Lower leg skin (tissue), 4 donors: ENCODE data around the gene CLIP4. TPM values are rescaled to one million over a fixed set of nuclear protein-coding genes. Genes with fewer than 3 reads are reported as not detected.

Experiments used
- DNase-seq, 2 donors: peaks; one replicate each; pipeline ENCODE4 v3.0.0-alpha.2; 2019; ENCODE audit warnings: low spot score in 2 of 2
- H3K4me3 ChIP-seq: fragments of 200-600 bp; sonication (generic); 2 replicates; pipeline ENCODE4 v1.5.1; 2017; ENCODE audit warnings: mild to moderate bottlenecking, low read depth; ENCODE audit not compliant: poor library complexity, severe bottlenecking
- CTCF ChIP-seq, 3 donors: fragments of 450-650 bp; IDR thresholded peaks; one replicate each; pipeline ENCODE4 v1.5.1; 2016; ENCODE audit warnings: antibody characterized with exemption in 3 of 3, mild to moderate bottlenecking in 3 of 3, moderate library complexity in 2 of 3
- POLR2A ChIP-seq, 2 donors: fragments of 450-650 bp; IDR thresholded peaks; one replicate each; pipeline ENCODE4 v1.6.1; 2016 to 2017; ENCODE audit warnings: antibody characterized with exemption in 2 of 2, mild to moderate bottlenecking in 1 of 2, moderate library complexity in 1 of 2
- WGBS, 2 donors: methylation state at CpG; one replicate each; pipeline ENCODE4 v1.1.5; 2018; 5-methylcytosine and 5-hydroxymethylcytosine counted together
- intact Hi-C: fragments of 100-400 bp; cut with DNase I; formaldehyde crosslinking; loops from one replicate; pipeline ENCODE4 v1.15.0; 2023; ENCODE audit warnings: low total_unique reads
- total RNA-seq, 4 donors: library from RNA; depleted of rRNA; stranded (reverse); fragments of >200 nt; gene quantifications; one replicate each; pipeline ENCODE4 v1.1.0, GENCODE V29; 2016

Gene CLIP4
- total RNA-seq, 4 donors from 2014 or later, result 50.6 to 82.2 (median 58.1) TPM

DNA sequence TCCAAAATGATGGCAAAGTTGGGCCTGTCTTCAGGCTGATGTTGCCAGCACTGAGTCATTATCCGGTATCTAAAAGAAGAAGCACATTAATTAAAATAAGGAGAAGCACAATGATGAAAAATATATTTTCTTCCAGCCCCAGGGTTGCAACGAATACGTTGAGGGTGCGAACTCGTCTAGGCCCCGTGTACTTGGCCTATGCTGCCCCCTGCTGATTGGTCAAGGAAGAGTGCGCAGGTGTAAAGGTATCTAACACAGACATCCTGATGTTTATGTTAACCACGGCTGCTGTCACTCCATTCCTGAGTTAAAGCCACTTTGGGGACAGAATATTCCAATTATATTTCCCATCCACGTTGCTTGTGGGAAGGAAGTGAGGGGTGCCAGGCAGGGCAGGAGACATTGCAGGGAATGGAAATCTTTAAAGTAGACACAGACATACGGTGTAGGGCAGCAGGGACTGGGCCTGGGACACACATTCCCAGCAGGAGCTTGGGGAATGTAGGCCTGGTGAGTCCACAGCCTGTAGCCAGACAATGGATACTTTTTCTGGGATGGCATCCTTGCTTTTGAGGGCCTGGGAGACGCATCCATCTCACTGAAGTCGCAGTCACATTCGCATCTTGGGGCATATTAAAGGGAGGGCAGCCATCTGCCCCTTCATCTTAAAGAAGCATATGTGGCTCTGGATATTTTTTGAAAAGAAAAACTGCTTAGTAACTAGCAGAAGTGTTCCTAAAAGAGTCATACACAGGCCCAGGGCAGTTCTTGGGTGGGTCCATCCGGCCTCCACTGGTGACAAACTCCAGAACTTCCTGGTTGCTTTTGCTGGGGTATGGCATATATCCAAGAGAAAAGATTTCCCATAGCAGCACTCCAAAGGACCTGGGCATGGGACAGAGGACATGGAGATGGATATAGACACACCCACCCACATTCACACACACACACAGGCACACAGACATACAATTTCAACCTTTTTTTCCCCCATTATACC lies 81.9 kb downstream of the CLIP4 start:
- TF ChIP-seq CTCF (IDR thresholded peaks at IDR 0.05), result no peak
- no peak for TF ChIP-seq POLR2A (IDR thresholded peaks at IDR 0.05)
- H3K4me3 ChIP-seq, result no peak overlapping the region
- 30 to 32% methylated on average over 14 of the region's 14 CpGs for WGBS, 2 donors
- intact Hi-C loops, result loop anchor here (5.0 kb wide), 1 partner anchor 240 kb away; no protein-coding TSS in a partner anchor
- peak; percentile 53 to 88 for DNase-seq

DNA sequence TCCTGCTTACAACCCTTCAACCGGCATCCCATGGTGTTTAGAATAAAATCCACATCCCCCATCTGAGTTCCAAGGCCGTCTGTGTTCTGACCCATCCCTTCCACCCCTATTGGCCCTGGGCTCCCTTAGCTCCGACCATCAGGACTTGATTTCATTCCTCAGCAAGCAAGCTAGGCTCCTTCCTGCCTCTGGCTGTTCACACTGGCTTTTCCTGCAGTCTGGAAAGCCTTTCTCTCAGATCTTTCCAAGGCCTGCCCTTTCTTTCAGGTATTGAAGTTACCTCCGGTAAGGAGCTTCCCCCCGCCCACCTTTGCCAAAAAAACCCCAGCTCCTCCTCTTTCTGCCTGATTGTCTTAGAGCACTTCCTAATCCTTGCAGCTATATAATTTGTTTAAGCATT lies 86.8 kb downstream of the CLIP4 start:
- 43 to 47% methylated on average over 5 of the region's 5 CpGs for WGBS, 2 donors
- no peak overlapping the region for H3K4me3 ChIP-seq
- no peak for TF ChIP-seq POLR2A (IDR thresholded peaks at IDR 0.05)
- no peak for TF ChIP-seq CTCF (IDR thresholded peaks at IDR 0.05)
- intact Hi-C loops, result no loop called here
- DNase-seq, result peak in 1 of 2 donors; percentile 5

DNA sequence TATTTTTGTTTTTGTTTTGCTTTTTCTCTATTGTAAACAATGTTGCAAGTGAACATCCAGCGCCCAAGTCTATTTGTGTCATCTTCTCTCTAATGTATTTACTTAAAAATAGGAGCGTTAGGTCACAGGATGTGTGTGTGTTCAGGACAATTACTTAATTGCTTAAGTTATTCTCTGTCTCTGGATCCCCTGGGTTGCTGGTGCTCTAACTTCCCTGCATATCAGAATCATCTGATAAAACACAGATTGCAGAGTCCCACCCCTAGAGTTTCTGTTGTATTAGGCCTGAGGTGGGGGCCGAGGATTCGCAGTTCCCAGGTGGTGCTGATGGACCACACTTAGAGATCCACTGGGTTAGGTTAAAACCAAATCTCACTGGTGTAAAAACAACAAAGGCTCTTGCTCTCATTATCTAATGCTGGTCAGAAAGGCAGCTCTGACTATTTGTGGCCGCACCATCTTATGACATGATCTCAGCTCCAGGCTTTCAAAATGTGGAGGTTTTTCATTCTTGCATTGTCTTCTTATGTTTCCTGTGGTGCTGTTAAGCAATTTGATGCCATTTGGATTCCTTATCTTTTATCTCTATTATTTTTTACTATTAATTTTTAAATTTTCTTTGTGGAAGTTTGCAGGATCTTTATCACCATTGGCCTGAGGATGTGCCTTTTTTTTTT lies 87.7 kb downstream of the CLIP4 start:
- WGBS, 2 donors, result 82 to 93% methylated on average over 5 of the region's 5 CpGs
- intact Hi-C loops, result no loop called here
- no peak for TF ChIP-seq CTCF (IDR thresholded peaks at IDR 0.05)
- no peak for TF ChIP-seq POLR2A (IDR thresholded peaks at IDR 0.05)
- no peak overlapping the region for H3K4me3 ChIP-seq
- no peak for DNase-seq

DNA sequence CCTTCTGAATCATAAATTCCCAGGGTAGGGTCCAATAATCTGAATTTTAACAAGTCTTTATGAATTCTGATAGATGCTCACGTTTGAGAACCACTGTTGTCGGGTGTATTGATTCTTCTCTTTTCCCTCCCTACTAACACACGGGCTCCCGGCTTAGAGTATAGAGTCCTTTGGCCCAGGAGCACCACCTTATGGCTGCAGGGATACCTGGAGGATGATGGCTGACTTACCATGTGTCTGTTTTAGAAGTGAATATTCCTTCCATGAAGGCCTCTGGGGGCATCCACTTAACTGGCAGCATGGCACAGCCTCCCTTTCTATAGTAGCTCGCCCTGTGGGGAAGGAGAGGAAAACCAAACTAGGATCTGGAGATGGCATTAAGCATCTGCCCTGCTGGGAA lies 91.7 kb downstream of the CLIP4 start:
- no peak overlapping the region for H3K4me3 ChIP-seq
- 71 to 85% methylated on average over 5 of the region's 5 CpGs for WGBS, 2 donors
- TF ChIP-seq CTCF (IDR thresholded peaks at IDR 0.05), result no peak
- no peak for TF ChIP-seq POLR2A (IDR thresholded peaks at IDR 0.05)
- intact Hi-C loops, result no loop called here
- DNase-seq, result peak in 1 of 2 donors; percentile 6

- peak in 1 of 2 donors; percentile 11 for DNase-seq
- intact Hi-C loops, result no loop called here
- 42 to 55% methylated on average over 3 of the region's 3 CpGs for WGBS, 2 donors
- no peak for TF ChIP-seq CTCF (IDR thresholded peaks at IDR 0.05)
- no peak for TF ChIP-seq POLR2A (IDR thresholded peaks at IDR 0.05)
- no peak overlapping the region for H3K4me3 ChIP-seq
Measured at GRCh38 chr2:29207352-29208148, 92.3 kb downstream of the CLIP4 start.
